NCI-H460 (cell line): Measurements from ENCODE around the gene LYPLAL1. TPM values are rescaled to one million over a fixed set of nuclear protein-coding genes. Genes with fewer than 3 reads are reported as not detected.

ENCODE experiments used
- DNase-seq: peaks from one replicate; pipeline ENCODE4 v3.0.0-alpha.2; 2016; ENCODE audit warnings: low read depth; ENCODE audit errors: extremely low read depth
- polyA plus RNA-seq: library from polyadenylated mRNA; depleted of rRNA; stranded (reverse); fragments of >200 nt; gene quantifications from 2 replicates; pipeline ENCODE4 v1.2.3, GENCODE V29; 2014; cell fraction: nucleus; rRNA removed
- total RNA-seq: library from RNA; depleted of rRNA; stranded (reverse); fragments of >200 nt; shearing (Covaris generic); gene quantifications from 2 replicates; pipeline ENCODE4 v1.2.3, GENCODE V29; 2014; rRNA removed

LYPLAL1 gene
- total RNA-seq: 104 and 108 TPM in 2 replicates
- 138 and 141 TPM in 2 replicates for polyA plus RNA-seq

DNA sequence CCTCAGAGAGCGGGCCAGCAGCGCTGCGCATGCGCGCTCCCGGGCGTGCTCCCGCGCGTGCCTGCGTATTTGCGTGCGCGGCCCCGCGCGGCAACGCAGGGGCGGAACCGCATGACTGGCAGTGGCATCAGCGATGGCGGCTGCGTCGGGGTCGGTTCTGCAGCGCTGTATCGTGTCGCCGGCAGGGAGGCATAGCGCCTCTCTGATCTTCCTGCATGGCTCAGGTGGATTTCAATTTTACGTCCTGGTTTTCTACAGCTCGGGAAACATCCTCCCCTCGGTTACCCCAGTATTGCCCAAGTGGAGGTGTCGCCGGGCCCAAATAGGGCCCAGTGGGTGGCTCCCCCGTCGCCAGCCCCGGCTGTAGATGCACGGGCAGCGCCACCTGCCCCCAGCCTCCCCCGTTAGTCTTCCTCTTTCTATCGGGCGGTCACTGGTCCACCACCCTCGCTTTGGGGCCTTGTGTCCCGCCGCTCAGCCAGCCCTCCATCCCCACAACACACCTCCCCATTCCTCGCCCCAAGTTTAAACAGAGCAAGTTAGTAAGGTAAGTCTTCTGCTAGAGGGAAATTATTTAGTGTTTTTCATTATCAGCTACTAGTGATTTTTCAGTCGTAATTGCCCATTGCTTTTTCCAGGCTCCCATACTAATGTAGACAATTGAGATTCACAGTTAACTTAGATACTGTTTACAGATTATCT lies at the start of gene LYPLAL1:
LYPLAL1 (plus strand) TSS at position 121 of the 702 bp plus-strand sequence; CDS start at position 134, 13 bp downstream.
- peak; percentile 91 for DNase-seq

DNA sequence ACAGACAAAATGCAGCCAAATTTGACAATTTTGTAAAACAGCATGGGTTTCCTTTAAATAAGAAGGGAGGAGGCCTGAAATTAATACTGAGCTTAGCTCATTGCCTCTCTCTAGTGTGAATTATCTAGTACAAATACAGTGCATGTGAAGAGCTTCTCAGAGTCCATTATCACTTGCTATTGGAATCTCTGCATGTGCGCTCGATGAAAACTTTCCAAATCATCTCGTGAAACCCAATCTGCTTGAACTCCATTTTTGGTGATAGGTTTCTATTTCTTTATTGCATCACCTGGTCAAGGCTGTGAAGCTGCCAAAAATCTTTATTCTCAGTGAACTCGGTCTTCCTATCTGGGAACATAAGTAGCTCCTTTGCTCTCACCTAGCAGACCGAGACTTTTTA lies 49.5 kb upstream of the LYPLAL1 start:
- DNase-seq: peak; percentile 29

DNA sequence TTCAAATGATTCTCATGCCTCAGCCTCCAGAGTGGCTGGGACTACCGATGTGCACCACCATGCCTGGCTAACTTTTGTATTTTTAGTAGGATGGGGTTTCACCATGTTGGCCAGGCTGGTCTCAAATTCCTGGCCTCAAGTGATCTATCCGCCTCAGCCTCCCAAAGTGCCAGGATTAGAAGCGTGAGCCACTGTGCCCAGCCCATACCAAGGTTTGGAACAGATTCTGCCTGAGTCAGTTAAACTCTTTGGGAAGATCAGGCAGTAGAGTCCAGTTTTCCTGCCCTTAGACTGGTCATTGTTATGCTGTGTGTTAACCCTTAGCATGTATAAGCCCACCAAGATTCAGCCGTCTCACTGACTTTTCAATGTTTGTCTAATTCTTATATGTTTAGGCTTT lies 48.3 kb upstream of the LYPLAL1 start:
- no peak for DNase-seq

DNA sequence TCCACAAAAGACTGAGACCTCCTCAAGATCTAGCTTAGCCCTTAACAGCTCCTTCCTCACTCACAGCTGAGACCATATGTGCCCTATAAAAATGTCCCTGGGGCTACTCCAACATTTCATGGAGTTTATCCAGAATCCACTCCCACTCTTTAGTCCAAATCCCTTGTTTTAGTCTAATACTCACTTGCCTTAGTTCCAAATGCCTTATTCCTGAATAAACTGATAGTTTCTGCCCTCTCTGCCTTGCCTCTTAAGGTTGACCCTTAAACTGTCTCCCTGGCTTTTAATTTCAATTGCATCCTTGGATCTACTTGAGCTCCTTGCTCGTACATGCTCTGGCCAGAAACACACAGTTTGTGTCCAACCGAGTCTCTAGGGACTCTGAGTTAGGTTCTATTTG lies 47.3 kb upstream of the LYPLAL1 start:
- no peak for DNase-seq

DNA sequence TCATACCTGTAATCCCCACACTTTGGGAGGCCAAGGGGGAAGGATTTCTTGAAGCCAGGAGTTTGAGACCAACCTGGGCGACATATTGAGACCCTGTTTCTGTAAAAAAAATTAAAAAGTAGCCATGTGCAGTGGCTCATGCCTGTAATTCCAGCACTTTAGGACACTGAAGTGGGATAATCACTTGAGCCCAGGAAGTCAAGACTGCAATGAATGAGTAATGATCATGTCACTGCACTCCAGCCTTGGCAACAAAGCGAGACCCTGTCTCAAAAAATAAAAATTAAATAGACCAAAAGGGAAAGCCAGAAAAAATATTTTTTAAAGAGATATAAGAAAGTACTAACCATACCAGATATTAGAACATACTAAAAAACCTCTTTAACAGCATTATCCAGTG lies 44.7 kb upstream of the LYPLAL1 start:
- DNase-seq: no peak

DNA sequence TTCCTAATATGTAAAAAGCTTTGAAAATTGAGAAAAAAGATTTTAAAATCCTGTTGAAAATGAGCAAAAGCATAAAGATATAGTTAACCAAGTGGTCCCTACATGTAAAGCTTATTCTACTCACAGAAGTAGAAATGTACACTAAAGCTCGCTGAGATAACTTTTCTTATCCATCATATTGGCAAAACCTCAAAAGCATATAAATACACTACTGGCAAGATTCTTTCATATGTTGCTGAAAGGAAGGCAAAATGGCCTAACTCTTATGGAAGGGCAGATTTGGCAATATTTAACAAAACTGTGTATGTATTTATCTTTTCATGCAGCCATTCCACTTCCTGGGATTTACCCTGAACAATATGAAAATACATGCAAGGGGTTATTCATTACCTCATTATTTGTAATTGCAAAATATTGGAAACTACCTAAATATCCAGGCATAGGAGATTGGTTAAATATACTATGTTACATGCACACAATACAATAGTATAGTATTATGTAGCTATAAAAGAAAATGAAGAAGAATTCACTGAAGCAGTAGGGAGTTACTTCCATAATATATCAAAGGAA lies 43.2 kb upstream of the LYPLAL1 start:
- DNase-seq: no peak

DNA sequence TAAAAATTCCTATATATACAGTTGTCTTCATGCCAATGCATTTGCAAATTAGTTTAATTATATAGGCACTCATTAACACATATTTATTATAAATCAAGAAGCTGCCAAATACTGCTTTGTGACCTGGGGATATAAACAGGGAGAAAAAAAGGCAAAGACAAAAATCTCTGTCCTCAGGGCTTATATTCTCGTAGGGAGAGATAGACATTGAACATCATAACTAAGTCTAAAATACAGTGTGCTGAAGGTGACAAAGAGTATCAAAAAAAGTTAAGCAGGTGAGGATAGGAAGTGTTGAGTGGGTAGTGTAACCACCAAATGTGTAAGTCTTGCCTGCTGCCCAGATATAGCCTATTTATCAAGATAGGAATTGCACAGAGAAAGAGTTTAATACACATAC lies 40.7 kb upstream of the LYPLAL1 start:
- DNase-seq: no peak

DNA sequence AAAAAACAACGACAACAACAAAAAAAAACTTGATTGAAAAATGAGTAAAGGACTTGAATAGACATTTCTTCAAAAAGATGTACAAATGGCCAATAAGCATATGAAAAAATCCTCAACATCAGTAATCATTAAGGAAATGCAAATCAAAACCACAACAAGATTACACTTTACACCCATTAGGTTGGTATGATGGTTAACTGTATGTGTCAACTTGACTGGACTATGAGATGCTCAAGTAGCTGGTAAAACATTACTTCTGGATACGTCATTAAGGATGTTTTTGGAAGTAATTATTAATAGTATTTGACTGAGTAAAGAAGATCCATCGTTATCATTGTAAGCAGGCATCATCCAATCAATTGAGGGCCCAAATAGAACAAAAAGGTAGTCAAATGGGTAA lies 34.9 kb upstream of the LYPLAL1 start:
- no peak for DNase-seq

DNA sequence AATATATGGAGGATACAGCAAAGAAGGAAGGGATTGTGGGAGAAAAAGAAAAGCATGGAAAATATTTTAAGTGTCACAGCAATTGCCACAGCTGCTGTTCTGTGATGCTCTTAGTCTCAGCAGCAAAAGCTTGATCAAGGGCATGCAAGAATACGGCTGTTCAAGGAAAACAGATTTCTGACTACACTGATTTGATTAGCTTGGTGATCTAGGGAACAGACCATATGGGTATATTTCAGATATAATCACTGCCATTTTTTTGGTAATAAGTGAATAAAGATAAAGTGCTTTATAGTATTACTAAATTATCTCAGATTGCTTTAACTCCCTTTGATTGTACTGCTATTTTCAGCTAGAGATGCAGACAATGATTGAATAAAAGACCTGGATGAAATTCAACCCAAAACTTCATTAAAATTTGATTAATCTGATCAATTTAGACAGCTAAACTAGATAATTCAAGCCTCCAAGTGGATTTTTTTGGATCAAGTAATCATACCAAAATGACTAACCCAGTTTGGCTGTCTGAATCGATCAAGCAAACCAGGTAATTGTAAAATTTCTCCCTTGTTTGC lies 33.3 kb upstream of the LYPLAL1 start:
- DNase-seq: no peak

DNA sequence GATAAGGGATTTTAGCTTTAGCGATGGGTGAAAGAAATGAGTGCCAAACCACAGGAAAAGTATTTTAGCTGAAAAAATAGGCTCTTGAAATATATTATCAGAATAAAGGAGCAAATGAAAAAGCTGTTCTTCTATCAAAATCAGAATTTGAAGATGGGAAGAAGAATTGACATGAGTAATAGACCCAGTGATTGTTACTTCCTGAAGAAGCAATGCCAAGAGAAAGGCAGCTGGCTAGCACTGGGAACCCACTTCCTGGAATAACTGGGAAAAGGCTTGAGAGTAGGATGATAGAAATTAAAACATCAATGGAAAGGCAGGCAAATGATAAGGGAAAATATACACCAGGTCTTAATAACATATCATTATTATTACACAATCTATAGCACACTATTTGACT lies 29.9 kb upstream of the LYPLAL1 start:
- no peak for DNase-seq

DNA sequence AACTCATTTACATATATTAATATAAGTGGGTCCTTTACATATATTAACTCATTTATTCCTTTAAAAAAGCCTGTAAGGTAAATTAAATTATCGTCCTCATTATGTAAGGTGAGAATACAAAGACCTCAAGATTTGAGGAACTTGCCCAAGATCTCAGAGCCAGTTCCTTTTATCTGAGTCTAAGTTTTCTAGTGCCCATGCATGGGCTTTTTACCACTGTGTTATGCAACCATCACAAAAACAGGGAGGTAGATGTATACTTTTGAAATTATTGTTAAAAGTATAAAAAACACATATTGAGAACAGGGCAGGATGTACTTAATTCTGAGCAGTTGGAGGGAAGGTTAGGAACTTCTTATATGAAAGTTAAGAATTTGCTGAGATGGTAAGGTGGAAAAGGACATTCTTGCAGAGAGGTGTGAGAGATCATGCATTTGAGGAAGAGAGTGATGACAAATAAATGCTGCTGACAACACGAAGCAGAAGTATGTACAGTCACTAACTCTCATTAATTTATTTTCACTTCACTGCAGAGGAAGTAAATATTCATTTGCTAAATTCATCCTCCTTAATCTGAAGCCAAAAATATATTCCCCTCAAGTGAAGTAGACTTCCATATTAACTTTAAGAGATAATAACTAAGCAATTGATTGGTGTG lies 28.9 kb upstream of the LYPLAL1 start:
- no peak for DNase-seq

DNA sequence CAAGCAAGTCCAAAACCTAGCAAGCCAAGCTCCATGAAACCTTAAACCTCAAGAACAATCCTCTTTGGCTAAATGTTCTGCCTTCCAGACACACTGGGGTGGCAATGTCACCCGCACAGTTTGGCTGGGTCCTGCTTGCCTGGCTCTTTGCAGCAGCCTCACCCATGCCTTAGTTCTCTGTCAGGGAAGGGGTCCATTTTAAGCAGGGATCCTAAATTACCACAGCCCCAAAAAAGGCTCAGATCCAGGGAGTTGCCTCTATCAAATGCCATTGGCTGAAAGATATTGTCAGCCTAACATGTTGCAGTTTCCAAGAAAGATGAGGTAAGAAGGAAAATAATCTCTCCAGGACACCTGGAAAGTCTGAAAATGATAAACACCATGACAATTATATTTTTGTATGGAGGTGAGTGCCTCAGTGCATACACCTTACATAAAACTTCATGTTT lies 26.1 kb upstream of the LYPLAL1 start:
- no peak for DNase-seq

DNA sequence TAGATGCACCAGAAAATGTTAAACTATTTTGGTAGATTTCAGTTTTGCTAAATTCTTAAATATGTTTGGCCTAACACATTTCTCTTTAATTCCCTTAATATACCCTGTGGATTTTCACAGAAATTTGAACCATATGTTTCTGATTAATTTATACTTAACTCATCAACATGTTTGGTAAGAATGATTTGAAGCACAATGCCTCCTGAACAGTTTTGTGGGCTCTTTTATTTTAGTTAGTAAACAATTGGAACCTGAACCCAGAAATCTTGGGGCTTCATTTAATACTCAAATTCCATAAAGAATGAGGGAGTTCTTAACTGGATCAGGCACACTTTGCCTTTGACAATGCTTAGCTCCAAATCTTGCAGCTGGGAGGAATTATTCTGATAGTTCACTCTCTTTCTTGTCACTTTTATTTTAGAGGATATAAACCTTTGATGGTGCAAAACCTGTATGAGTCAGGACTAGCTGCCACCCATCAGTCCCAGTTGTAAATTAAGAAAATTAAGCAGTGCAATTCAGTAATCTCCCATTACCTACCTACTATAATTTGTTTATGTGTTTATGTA lies 24.6 kb upstream of the LYPLAL1 start:
- no peak for DNase-seq

DNA sequence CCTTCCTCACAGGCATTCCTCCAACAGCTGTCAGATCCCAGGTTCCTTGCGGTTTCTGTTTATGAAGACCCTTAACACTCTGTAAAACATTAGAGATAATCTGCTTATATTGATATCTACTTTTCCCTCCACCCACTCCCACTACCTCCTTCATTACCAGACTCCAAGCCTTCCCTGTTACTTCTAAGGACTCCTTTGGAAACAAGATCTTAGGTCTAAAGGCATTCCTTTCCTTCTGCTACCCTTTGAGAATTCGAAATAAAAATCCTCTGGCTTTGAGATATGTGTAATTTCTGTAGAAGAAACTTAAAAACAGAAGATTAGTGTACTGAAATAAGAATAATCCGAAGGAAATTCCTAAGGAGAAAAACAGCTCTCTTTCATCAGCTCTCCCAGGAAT lies 23.7 kb upstream of the LYPLAL1 start:
- DNase-seq: no peak

DNA sequence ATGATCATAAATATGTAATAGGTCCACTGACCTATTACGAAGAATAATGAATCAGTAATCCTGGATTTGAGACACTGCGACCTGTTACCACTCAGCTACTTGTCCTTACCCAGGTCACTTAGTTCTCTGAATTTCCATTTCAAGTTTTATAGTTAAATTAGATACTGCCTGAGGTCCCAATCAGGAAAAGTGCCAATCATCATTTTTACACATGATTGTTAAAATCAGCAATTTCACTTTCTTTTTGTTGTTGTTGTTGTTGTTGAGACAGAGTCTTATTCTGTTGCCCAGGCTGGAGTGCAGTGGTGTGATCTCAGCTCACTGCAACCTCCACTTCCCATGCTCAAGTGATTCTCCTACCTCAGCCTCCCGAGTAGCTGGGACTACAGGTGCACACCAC lies 22.8 kb upstream of the LYPLAL1 start:
- DNase-seq: no peak

DNA sequence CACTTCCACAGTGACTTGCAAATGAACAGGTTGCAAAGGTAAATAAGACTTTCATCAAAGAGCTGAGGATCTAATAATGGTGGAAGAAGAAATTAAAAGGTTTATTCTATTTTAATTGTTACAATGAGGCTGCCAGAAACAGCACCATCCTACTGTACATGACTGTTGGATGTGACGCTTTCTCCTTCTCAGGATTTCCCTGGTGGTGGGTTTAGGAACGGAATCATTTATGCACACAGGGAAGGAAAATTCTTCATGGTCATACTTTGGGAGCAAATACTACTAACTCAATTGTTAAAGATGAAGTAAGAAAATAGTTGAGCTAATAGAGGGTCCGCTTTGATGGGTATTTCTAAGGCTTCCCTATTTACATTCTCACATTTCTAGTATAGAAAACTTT lies 22.2 kb upstream of the LYPLAL1 start:
- no peak for DNase-seq

DNA sequence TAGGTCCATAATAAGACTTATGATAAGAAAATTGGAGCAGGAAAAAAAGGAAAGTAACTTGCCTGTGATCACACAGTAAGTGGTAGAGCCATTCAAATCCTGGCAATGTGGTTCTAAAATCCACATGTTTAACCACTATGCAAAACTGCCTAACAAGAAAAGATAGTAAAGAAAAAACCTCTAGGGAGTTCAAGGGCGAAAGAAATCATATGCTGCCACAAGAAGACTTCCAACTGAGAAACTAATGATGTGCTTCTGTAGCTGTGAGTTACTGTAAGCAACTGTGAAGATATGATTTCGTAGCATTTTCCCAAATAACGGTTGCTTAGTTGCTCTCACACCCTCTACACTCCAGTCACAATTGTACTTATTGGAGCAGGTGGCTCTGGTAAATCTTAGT lies 20.9 kb upstream of the LYPLAL1 start:
- no peak for DNase-seq

DNA sequence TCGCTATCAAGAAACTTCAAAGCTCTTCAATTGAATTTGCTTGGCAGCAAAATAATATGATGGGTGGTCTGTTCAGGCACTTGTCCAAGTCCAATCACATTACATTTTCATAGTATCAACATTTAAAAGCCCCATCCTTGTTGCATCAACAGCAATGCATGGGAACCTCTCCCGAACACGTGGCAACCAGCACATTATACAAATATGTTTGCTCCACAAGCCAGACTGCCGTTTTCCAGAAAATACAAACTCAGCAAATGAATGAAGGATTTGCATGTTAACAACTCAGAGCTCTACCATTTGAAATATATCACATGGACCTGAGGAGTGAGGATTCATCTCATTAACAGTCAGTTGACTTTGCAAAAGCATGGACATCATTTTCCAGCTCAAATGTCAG lies 20.0 kb upstream of the LYPLAL1 start:
- DNase-seq: no peak

DNA sequence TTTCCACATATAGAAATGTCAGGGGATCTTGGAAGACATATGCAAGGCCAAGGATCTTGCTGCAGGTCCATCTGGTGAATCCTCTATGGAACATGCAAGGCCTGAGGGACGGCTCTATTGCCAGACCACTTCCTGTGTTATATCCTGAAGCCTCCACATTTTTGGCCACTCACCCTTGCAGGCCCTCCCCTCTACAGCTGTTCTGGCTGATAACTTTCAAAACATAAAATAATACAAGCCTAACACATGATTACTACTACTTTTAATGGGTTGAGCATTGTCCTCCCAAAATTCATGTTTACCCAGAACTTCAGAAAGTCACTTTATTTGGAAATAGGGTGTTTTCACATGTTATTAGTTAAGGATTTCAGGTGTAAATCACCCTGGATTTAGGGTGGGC lies 18.5 kb upstream of the LYPLAL1 start:
- no peak for DNase-seq

DNA sequence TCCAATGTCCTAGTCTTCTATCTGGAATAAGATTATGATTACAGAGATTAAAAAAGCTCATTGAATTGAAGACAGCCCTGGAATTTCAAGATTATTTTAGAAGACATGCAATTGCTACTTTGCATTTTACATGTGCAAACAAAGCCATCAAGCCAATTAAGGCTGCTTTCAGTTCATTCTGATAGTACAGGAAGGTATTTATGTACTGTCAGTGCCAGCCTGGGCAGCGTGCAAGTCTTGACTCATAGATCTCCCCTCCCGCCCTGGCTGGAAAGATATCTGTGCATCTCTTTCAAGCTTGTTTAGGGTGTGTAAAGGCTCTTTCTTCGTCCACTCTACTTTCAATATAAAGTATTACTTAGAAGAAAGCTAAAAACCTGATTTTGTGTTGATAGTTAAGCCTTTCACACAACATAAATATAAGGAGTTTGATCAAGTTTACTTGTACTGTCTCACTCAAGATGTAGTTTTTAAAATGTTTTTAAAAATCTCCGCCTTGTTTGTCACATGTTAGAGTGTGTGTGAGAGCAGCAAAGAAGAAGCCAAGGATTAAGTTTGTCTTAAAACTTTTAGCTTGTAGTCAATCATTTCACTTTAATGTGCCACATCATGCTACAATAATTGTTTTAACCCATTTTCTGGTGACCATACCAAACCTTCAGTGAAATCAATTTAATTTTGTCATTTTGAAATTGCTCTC lies 13.6 kb upstream of the LYPLAL1 start:
- peak; percentile 59 for DNase-seq

DNA sequence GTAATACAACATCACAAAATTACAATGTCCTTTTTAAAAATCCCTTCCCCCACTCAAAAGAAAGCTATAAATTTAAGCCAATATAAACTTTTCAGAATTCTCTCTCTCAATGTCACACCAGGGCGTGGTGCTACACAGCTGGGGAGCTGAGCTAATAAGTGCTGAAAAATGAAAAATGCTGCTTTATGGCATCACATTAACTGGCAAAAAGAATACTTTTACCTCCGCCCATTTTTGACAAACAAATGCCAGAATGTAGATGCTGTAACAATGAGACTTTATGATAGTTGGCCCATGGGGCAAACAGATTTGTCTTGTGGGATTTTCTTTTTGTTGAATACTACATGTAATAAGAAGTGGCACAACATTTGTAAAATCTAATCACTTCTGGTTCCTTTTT lies 12.7 kb upstream of the LYPLAL1 start:
- DNase-seq: peak; percentile 88
